NCI-H2227 (cell line): ENCODE measurements around the gene RAB10.
"Not testable (repeated sequence)": the region's sequence is repeated elsewhere in the genome, so short reads cannot be mapped to it uniquely, and the experiment has no call there.

ENCODE experiments used
- DNase-seq: peaks from one replicate; lab custom pipeline; 2025; ENCODE audit not compliant: unreplicated experiment; lab: John Stamatoyannopoulos, UW

Gene RAB10

GRCh38 chr2:26086779-26087178 is 52.9 kb downstream of the RAB10 start:
- no peak for DNase-seq

DNA sequence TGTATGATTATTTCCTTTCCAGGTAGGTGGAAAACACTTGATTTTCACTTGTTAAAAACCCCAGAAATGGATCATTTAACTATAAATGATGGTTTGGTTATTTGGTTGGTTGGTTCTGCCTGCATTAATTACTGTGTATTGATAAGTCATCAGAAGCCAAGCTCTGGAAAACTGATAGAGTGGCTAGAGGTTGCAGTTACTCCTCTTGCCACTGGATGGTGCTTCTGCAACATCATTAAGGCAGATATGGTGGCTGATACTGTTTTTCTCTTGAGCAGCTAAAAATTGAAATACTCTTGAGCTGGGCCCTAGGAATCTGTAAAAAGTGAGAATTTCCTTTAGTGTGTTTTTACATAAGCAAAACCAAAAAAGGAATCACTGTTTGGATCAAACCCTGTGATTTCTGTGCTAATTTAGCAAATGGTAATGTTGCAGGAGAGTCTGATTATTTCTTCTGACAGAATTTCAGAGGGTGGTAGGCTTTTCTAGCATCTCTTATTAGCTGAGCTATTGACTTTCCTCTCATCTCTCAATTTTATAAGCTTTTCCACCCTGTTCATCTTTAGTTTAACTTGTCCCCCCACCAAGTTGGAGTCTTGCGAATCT is 54.3 kb downstream of the RAB10 start:
- peak; percentile 29 for DNase-seq

DNA sequence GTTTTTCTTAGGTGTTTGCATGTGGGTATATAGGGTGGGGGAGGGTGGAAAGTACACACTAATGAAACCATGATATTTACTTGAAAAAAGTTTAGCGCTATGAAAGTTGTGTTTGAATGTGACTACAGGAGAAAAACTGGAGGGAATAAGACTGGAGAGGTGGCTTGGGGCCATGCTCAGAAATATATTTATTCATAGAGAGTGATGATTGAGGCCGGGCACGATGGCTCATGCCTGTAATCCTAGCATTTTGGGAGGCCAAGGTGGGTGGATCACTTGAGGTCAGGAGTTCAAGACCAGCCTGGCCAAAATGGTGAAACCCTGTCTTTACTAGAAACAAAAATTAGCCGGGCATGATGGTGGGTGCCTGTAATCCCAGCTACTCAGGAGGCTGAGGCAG is 55.0 kb downstream of the RAB10 start:
- DNase-seq: not testable (repeated sequence)

- no peak for DNase-seq
These were observed 55.5 kb downstream of the RAB10 start for GRCh38 chr2:26089337-26089736.

- no peak for DNase-seq
These were observed 61.9 kb downstream of the RAB10 start for GRCh38 chr2:26095758-26096157.

- DNase-seq: no peak
These were observed 66.0 kb downstream of the RAB10 start for GRCh38 chr2:26099933-26100332.

DNA sequence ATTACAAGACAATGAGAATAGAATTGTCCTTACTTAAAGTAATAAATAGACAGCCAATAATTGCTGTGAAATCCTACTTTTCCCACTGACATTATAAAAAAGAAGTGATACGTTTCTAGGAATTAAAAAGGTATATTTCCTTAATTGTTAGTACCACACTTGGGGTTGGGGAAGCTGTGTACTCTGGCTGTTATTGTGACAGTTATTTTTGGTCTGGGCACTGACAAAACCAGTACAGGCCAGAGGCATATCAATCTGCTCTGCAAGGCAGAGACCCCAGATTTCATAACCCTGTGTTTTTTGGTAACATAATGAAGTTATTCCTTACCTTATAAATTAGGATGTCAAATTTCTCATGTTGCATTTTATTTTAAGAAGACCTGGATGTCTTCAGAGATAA is 66.5 kb downstream of the RAB10 start:
- no peak for DNase-seq

GRCh38 chr2:26103752-26104151 is 69.9 kb downstream of the RAB10 start:
- no peak for DNase-seq

DNA sequence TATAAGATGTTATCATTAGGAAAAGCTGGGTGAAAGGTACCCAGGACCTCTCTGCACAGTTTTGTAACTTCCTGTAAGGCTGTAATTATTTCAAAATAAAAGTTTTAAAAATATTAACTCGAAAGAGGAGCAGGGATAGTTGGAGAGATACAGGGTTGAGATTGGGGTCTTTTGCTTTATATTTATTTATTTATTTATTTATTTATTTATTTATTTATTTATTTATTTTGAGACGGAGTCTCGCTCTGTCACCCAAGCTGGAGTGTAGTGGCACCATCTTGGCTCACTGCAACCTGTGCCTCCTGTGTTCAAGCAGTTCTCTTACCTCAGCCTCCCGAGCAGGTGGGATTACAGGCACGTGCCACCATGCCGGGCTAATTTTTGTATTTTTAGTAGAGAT is 74.8 kb downstream of the RAB10 start:
- DNase-seq: not testable (repeated sequence)

DNA sequence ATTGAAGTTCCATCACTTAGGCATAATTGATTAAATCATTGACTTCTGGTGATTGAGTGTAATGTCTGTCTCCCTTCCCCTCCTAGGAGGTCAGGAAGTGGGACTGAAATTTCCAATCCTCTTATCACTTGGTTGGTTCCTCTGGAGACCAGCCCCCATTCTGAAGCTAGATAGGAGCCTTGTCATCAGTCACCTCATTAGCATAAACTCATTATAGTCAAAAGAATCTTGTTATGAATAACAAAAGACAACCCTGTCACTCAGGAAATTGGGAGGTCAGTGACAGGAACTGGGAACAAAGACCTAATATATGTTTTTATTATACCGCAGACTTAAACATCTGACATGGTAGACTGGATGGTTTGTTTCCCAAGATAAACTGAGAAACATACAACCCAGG is 78.3 kb downstream of the RAB10 start:
- DNase-seq: no peak

- no peak for DNase-seq
These were observed 80.3 kb downstream of the RAB10 start for GRCh38 chr2:26114151-26114550.

- no peak for DNase-seq
These were observed 84.8 kb downstream of the RAB10 start for GRCh38 chr2:26118682-26119081.

DNA sequence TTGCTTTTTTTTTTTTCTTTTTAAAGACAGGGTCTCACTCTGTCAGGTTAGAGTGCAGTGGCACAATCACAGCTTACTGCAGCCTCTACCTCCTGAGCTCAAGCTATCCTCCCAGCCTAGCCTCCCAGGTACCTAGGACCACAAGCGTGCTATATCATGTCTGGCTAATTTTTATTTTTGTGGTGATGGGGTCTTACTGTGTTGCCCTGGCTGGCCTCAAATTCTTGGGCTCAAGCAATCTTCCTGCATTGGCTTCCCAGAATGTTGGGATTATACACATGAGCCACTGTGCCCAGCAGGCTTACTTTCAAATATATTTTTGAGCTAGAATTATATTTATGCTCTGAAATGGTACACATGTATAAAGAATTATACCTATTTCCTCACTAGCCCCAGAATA is 85.6 kb downstream of the RAB10 start:
- DNase-seq: no peak

DNA sequence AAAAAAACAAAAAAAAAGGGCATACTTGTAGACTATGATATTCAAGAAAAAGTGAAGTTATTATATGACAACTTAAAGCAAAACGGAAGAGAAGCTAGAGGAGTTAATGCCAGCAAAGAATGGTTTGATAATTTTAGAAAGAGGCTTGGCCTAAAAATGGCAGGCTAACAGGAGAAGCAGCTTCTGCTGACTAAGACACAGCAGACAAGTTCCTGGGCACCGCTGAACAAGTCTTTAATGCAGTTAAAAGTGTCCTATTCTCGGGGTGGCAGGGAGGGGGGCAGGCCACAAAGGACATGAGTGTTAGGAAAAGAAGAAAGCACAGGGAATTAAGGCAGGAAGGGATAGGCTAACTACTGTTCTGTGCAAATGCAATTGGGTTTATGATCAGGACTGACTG is 88.7 kb downstream of the RAB10 start:
- no peak for DNase-seq

GRCh38 chr2:26123426-26123825 is 89.5 kb downstream of the RAB10 start:
- DNase-seq: no peak

DNA sequence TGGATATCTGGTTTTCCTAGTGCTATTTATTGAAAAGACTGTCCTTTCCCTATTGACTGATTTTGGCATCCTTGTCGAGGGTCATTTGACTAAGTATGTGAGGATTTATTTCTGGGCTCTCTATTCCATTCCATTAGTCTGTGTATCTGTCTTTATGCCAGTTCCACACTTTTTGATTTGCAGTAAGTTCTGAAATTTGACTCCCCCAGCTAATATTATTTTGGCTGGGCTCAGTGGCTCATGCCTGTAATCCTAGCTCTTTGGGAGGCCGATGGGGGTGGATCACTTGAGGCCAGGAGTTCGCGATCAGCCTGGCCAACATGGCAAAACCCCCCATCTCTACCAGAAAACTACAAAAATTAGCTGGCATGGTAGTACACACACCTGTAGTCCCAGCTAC is 92.2 kb downstream of the RAB10 start:
- DNase-seq: no peak

GRCh38 chr2:26128176-26128575 is 94.3 kb downstream of the RAB10 start:
- no peak for DNase-seq

DNA sequence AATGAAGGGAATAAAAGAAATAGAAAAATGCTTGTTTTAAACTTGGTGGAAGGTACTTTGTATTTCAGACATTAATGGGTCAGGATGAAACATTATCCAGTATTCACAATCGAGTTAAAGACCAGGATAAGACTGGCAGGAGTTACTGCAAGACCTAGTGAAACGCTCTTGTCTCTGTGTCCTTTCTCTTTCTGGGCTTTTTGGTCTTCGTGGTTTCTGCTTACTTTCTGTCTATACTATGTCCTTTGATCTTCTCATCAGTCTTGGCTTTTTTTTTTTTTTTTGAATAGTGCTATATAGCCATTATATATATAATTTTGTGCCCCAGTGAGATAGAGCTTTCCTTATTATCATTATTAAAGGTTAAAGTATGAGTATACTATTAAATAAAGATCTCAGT is 96.9 kb downstream of the RAB10 start:
- DNase-seq: no peak

GRCh38 chr2:26136451-26136850 is 102.6 kb downstream of the RAB10 start:
- DNase-seq: no peak

- DNase-seq: no peak
These were observed 105.6 kb downstream of the RAB10 start for GRCh38 chr2:26139269-26140183.

DNA sequence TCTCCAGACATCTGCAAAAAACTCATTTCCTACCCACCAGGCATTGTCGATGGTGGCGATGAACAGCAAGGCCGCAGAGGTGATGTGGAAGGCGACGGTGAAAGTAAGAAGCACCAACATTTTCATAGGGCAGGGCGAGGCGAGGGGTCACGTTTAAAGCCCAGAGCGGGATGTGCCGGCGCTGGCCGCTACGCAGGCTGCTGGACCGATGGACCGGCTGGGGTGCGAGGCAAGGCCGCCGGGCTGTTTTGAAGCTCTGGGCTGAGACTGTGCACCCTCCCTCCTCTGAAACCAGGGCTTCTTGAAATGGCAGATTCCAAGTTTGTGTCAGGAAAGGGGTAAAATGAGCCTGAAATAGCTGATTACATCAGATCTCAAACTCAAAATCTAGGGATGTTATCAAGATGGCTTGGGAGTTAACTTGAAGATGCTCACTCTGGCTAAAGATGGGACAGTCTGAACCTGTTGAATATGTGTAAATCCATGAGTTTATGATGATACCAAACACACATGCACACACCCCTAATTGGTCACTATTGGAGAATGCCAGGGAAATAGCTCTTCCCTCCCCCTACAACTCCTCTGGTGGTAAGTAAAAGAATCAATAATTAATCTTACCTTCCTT is 107.4 kb downstream of the RAB10 start:
- DNase-seq: no peak

DNA sequence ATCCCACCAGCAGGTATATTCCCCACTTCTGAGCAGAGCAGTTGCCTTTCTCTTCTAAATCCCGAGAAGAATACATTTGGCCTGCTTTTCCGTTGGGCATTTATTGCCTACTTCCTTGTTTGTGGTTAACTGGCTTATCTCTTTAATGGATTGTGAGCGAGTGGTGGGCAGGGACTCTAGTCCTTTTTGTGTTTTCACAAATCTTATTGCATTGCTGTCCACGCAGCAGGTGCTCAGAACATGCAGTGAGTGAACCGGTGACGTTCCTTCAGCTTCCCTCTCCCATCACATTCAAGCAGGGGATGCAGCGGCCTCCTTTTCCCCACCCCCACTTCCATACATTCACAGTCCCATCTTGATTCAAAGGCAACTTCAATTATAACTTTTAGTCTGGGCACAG is 110.1 kb downstream of the RAB10 start:
- DNase-seq: no peak
